Measurements from ENCODE around the gene LIMK1.

- no peak for TF ChIP-seq POLR2A (IDR thresholded peaks at IDR 0.05)
- no peak for TF ChIP-seq CTCF (IDR thresholded peaks at IDR 0.05)
Observed at GRCh38 chr7:74078461-74078860, 5.1 kb upstream of the LIMK1 start.
